DMS53 (cell line): ENCODE data around the gene CAMTA1.

ENCODE experiments used
- DNase-seq: peaks from one replicate; lab custom pipeline; 2025; lab: John Stamatoyannopoulos, UW

Gene CAMTA1

DNA sequence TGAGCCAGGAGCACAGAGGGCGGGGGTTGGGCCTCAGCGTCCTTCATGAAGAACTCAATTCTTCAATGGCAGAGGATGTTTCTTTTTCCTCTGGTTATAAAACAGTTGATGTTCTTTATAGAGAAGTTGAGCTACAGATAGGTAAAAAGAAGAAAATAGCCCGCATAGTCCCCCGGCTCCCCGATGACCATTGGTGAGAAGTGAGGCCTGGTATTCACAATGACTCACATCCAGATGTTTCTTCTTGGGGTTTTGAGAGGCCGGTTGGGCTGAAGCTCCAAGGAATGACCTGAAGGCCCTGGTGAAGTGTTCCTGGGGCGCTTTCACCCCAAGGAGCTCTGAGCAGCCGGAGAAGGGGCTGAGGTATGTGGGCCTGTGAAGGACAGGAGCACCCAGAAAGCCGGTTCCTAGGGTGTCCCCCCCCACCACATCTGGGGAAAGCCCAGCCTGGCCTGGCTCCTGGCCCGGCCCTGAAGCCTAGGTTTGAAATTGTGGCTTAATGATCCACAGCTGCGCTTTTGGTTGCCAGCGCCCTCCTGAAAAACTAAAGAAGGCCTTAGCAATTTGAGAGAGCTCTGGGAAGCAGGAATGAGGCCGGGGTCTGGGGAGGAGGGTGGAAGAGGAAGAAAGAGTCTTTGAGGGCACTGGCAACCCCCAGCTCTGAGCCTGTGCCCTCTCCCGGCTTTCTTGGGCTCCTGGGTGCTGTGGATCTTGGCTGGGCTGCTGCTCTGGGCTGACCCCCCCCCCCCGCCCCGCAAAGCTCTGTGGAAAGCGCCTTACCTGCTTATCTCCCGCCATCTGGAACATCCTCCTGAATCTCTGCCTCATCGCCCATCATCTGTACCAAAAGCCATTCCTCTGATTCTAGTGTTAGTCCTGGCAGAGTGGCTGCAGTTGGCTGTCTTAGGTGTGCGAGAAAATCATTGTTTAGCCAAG is 444.7 kb downstream of the CAMTA1 start:
- DNase-seq, result no peak

DNA sequence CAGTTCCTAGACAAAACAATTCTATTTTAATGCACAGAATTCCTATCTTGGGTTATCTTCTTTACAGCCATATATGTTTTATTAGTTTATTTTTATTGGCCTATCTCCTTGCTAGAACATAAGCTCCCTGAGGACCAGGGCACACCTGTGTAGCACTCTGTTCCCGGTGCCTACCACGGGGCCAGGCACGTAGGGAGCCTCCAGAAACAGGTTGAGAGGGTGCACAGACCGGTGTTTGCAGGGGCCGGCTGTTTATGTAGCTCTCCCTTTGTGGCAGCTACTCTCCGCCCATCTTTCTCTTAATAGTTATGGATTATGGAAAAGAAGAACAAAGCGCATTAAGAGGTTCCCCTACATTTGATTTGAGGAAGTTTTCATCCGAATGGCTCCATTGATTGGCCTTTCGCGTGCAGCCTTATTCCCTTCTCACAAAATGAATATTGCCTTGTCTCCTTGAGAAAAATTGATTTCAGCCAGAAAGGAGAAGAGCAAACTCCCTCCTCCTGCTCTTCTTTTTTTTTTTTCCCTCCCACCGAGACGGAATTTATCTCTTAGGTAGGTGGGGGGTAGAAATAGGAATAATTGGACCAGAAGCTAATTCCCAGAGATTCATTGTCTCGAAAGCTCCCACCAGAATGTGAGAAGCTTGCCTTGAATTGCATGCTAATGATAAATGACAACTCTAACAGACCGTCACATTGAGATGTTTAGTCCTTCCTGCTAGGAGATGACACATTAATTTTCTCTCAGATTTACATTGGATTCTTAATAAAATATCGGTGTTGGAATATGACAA is 447.4 kb downstream of the CAMTA1 start:
- no peak for DNase-seq

GRCh38 chr1:7233237-7233540 is 447.9 kb downstream of the CAMTA1 start:
- DNase-seq, result no peak

DNA sequence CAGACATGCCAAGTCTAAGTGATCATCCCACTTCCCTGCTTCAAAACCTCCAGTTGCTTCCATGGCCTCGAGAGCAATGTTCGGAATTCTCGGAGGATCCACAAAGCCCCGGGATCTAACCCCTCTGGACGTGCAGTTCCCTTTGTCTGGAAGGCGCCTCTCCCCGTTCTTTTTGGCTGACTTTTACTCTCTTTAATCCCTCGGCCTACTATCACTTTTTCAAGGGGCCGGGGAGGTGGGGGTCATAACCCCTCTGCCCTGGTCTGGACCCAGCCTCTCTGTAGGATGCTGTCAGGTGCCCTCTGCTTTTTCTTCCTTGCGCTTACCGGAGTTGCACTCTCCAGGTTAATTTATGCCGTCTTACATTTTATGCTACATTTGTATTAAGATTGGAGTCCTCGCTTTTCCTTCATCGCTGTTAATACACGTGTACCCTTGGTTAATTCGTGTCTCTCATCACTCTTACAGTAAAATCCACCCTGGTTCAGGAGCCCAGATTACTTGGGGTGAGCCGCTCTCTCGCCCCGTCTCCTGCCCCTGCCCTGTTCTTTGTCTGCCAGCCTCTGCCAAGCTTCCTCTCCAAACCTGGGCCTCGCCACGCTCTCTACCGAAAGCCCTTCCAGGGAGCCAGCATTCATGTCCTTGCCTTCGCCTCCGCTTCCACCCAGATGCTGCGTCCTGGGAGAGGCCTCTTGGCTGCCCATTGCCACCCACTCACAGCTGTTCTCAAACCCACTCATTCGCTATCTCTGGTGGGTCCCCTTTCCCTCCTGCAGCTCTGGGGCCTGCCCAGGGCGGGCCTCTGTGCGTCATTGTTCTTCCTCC is 448.6 kb downstream of the CAMTA1 start:
- no peak for DNase-seq

GRCh38 chr1:7234471-7234755 is 449.2 kb downstream of the CAMTA1 start:
- no peak for DNase-seq

DNA sequence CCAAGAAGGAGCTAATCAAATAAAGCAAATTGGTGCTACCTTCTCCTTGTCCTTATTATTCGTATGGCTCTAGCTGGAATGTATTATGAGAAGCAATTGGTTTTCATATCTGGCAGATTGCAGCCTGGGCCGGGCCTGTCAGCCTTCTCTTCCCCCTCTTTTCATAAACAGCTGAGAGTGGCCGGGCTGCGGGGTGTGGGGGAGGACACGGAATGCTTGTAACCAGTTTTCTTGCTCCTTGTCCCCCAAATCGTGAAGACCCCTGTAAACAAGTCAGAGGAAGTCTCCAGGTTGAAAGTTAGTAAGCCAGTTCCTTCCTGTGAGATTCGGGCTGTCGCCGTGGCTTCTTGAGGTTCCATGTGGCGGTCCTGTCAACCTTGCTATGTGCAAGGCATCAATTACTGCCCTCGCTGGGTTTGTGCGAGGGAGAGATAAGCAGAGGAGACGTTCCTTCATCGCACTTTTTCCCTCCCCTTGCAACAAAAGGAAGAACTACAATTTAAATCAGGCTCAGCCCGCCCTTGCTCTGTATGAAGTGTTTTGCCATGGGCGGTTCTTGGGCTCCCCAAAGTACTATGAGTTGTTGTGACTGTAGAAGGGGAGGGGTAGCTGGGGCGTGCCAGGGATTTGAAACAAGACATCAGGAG is 450.7 kb downstream of the CAMTA1 start:
- DNase-seq, result no peak

GRCh38 chr1:7236844-7237515 is 451.7 kb downstream of the CAMTA1 start:
- no peak for DNase-seq

GRCh38 chr1:7247158-7247557 is 461.9 kb downstream of the CAMTA1 start:
- no peak for DNase-seq

DNA sequence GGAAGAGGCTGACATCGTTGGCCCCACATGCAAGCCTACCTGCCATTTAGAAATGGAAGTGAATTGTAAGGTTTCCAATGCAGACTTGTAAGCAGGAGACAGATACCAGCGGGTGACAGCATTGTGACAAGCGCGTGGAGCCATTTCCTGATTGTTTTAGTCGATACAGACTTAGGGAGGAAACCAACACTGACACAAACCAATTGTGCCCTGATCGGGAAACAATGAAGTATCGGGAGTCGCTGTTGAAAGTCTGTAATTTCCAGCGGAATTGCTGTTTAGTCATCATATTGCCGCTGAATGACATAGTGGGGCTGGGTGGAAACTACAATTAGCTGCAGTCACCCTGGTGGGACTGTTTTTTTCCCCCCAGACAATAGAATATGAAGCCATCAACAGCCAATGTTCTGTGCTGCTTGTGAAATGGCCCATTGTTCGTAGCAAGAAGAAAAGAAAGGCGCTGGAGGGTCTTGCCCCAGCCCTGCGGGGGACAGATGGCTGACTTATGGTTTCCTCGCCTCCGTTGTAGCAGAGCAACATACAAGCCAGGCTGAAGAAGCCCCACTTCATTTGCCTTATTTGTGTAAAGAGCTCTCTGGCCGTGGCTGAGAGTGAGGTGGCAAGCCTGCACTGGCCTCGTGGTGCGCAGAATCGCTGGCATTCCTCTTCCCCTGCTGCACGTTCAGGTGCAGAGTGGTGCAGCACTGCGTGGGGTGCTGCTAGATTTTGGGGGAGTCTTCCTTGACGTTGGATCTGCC is 462.7 kb downstream of the CAMTA1 start:
- DNase-seq, result no peak

DNA sequence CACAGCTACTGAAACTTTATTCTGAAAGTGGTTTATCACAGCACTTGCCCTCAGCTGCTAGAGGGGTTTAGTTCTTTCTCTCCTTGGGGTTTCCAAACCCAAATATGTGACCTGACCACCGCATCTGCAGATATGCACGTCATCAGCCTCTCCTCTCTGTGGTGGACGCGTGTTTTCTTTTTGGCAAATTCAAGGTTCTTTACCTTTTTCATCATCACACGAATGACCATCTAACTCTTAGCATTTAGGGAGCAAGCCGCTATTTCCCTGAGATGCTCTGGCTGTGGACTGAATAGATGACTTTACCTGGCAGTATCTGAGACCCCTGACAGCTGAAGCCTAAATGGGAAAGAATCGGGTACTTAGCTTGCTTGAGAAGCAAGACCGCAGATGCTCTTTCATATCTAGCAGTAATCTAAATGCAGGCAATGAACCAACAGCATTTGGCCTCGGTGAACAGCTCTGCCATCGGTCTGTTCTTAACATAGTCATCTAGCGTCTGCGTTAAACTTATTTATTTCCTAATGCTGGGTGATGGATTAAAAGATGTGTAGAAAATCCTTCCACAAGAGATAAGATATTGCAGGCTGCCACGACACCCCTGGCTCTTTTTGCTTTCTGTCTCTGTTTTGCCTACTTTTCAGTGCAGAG is 463.4 kb downstream of the CAMTA1 start:
- DNase-seq, result no peak

DNA sequence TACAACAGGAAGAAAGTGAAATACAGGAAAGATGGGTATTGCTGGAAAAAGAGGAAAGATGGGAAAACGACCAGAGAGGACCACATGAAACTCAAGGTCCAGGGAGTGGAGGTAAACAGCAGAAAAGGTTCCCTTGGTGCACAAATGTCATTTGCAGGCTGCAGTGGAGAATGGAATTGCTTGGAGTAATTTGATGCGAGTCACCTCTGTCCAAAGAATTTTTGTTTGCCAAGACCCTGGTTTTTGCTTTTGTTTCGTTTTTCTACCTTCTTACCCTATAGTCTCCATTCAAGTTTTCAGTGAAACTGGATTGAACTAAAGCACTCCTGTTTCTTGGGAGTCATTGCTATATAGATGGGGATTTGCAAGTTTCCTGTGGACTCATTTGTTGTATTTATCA is 464.3 kb downstream of the CAMTA1 start:
- no peak for DNase-seq

DNA sequence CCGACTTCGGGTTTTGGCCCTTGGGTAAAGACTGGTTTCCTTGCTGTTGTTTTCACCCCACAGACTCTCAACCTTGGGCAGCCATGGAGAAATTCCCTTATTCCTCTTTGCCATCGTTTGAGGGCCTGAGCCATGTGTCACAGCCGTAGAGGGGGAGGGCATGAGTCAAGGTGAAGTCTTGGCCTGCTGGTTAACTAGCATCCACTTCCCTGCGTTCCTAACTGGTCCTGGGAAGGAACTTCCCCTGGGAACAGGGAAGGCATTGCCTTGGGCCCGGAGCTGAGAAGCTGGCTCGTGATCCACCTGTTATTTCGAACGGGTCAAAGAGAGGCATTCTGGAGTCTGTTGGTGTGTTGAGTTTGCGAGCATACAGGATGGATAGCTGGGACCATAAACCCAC is 464.9 kb downstream of the CAMTA1 start:
- no peak for DNase-seq

- no peak for DNase-seq
Observed at GRCh38 chr1:7250597-7251453, 465.6 kb downstream of the CAMTA1 start.

- no peak for DNase-seq
Observed at GRCh38 chr1:7251454-7251800, 466.2 kb downstream of the CAMTA1 start.

GRCh38 chr1:7252411-7253117 is 467.3 kb downstream of the CAMTA1 start:
- no peak for DNase-seq

DNA sequence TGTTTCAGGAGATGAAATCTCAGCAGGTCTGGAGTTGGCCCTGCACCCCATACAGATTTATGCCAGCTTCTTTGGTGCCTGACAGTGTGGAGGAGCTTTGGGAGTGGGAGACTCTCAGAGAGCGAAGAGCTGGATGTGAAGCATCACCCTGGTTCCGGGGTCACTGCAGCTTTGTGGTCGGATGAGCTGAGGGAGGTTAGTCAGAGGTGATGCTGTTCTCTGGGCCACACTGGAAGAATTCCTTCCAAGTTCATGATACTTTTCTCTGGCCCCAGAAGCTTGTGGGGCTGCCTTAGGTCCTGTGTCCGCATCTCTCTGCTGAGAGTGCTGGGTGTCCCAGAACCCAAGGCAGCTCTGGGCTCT is 467.8 kb downstream of the CAMTA1 start:
- DNase-seq, result no peak

DNA sequence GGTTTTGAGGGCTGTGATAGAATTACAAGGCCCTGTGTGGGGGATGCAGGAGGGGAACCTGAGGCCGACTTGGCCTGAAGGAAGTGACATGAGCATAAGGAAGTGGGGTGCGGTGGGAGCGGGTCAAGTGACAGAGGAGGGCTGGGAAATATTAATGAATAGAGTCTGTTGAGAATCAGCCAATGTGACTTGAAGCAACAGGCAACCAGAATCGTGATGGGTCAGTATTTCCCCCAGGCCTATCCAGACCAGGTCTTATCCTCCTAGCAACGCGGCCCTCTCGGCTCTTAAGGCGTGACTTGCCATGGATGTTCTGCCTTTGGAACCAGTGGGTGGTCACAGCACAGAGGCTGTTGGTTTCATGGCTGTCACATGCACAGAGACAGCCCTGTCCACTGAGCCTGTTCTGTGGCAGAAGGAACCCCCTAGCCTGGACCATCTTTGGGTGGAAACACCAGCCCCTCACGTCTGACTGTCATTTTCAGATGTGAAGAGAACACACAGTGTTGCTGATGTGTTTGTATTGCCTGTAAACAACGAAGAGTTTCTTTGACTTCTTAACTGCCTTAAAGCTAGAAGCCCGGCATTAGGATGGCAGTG is 468.8 kb downstream of the CAMTA1 start:
- no peak for DNase-seq

- no peak for DNase-seq
Observed at GRCh38 chr1:7255303-7256058, 470.2 kb downstream of the CAMTA1 start.
